ENCODE data around the gene FAP. TPM values are rescaled to one million over a fixed set of nuclear protein-coding genes. Genes with fewer than 3 reads are reported as not detected.
A peak's percentile ranks its signal among the peaks of the same experiment; 100 is the strongest.

Gene FAP, protein sequence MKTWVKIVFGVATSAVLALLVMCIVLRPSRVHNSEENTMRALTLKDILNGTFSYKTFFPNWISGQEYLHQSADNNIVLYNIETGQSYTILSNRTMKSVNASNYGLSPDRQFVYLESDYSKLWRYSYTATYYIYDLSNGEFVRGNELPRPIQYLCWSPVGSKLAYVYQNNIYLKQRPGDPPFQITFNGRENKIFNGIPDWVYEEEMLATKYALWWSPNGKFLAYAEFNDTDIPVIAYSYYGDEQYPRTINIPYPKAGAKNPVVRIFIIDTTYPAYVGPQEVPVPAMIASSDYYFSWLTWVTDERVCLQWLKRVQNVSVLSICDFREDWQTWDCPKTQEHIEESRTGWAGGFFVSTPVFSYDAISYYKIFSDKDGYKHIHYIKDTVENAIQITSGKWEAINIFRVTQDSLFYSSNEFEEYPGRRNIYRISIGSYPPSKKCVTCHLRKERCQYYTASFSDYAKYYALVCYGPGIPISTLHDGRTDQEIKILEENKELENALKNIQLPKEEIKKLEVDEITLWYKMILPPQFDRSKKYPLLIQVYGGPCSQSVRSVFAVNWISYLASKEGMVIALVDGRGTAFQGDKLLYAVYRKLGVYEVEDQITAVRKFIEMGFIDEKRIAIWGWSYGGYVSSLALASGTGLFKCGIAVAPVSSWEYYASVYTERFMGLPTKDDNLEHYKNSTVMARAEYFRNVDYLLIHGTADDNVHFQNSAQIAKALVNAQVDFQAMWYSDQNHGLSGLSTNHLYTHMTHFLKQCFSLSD
- total RNA-seq (2012; rRNA removed): 71.0 and 93.9 TPM in 2 replicates
- 74.1 and 95.0 TPM in 2 replicates for polyA plus RNA-seq (2012; rRNA removed)
- polyA plus RNA-seq (2012; cell fraction: cytosol; rRNA removed): 17.0 and 24.2 TPM in 2 replicates
- 33.6 and 384 TPM in 2 replicates for polyA plus RNA-seq (2012; cell fraction: nucleus; rRNA removed; ENCODE audit: low replicate concordance)
- Bru-seq, nascent RNA: percentile 91 among the genes with signal in this experiment
- percentile 66 among the genes with signal in this experiment for BruChase-seq, experiment 1, labeled RNA remaining after a 6-hour chase
- BruChase-seq, experiment 2, labeled RNA remaining after a 2-hour chase: percentile 76 among the genes with signal in this experiment
- long read RNA-seq, transcript FAP-201 (26 exons, 2,780 nt): major isoform, 68 of 98 reads
- long read RNA-seq, partial matches to known transcripts: 9 of 98 reads
- long read RNA-seq, other reads (novel, unspliced or antisense): 20 of 98 reads

DNA sequence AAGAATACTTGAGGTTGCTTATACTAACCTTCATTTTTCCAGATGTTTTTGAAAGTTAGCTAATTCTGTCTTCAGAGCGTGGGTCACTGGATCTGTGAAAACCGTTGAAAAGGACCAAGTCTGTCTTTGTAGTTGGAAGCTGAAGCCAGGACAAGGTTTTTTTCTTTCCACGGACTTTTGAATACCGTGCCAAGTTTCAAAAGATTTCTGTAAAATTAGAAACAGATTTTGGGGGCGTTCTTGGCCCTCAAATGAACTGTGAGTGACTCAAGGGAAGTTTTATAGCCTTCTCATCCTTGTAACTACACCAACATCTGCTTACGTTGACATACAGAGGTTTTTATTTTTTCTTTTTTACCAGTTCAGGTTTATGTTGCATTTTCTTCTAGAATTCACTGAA lies at the start of gene FAP:
FAP (minus strand) TSS at position 152 of the 400 bp plus-strand sequence; CDS start at position 34, 118 bp downstream.
- peak within 1 kb of the TSS; percentile 96 for H2BK120ac ChIP-seq (ENCODE audit: low read depth, low read length)
- H3K36me3 ChIP-seq (ENCODE audit: control insufficient read depth, insufficient read depth, low read length): peaks cover 6% of the 10 kb centered on the region
- TF ChIP-seq NFE2L2 (IDR thresholded peaks at IDR 0.05; ENCODE audit: low read depth, low read length) (peak; percentile 63), FOS (IDR thresholded peaks at IDR 0.05; ENCODE audit: low read depth, low read length) (0 out of 2 replicates have a peak, but pooled peaks have one; percentile 57), RAD21 (IDR thresholded peaks at IDR 0.05; ENCODE audit: low read length) (no peak), BHLHE40 (IDR thresholded peaks at IDR 0.05; ENCODE audit: low read depth, low read length) (no peak), MAFK (IDR thresholded peaks at IDR 0.05; ENCODE audit: low read depth, low read length) (peak; percentile 27; the same call in 1 of the 2 replicates), CHD1 (IDR thresholded peaks at IDR 0.05; ENCODE audit: low read depth, low read length) (no peak), CEBPB (IDR thresholded peaks at IDR 0.05; ENCODE audit: low read depth, low read length) (0 out of 2 replicates have a peak, but pooled peaks have one; percentile 3)
- peak within 1 kb of the TSS; percentile 91 for H4K91ac ChIP-seq (ENCODE audit: insufficient read depth, low read depth, low read length)
- H3K9me1 ChIP-seq (ENCODE audit: insufficient read depth, low read length): peaks cover 11% of the 10 kb centered on the region
- H2BK20ac ChIP-seq (ENCODE audit: low read depth, low read length): peak within 1 kb of the TSS; percentile 89
- peak within 1 kb of the TSS; percentile 86 for H3K14ac ChIP-seq (replicated peaks; ENCODE audit: low read depth, low read length)
- H3K4me3 ChIP-seq (ENCODE audit: insufficient read depth, low read depth, low read length): peak within 1 kb of the TSS; percentile 72
- H3K18ac ChIP-seq (ENCODE audit: low read depth, low read length): peak within 1 kb of the TSS; percentile 97
- no CpG with 5 or more reads among the region's 6 CpGs for WGBS, 2 experiments (ENCODE audit: extremely low coverage in 2 of 2, insufficient read length in 1 of 2)
- DNase-seq: peak; percentile 95
- H3K23ac ChIP-seq (ENCODE audit: low read depth, low read length): peak within 1 kb of the TSS; percentile 92
- H3K27ac ChIP-seq (ENCODE audit: insufficient read depth, low read length): peak within 1 kb of the TSS; percentile 98
- CTCF ChIA-PET: interaction anchor here (1.8 to 3.4 kb wide), 2 partner anchors 23 to 55 kb away, joined by 8 to 9 read pairs; no protein-coding TSS in a partner anchor
- peak within 1 kb of the TSS; percentile 35; the same call in 1 of the 2 replicates for H2AK5ac ChIP-seq (ENCODE audit: low read depth, low read length)
- H3K27me3 ChIP-seq (ENCODE audit: control insufficient read depth, insufficient read depth, low read length): no peaks in the 10 kb centered on the region
- no TSS peak for BruUV-seq (replicated peaks)
- no peaks in the 10 kb centered on the region for H3K9me3 ChIP-seq (ENCODE audit: control insufficient read depth, insufficient read depth, low read length)
- peak within 1 kb of the TSS; percentile 45 to 94 for H4K8ac ChIP-seq (ENCODE audit: low read depth in 2 of 2, low read length in 2 of 2)
- H3K4me1 ChIP-seq (ENCODE audit: control insufficient read depth, insufficient read depth, low read length): peaks cover 16% of the 10 kb centered on the region
- no peak within 1 kb of the TSS for H2AFZ ChIP-seq (replicated peaks; ENCODE audit: low read length, poor library complexity)
- peak within 1 kb of the TSS; percentile 91 for H3K4me2 ChIP-seq (ENCODE audit: low read depth, low read length)
- in situ Hi-C loops (cut with MboI; ENCODE audit: low sequenced_read_pairs) (no loop called here), intact Hi-C loops (cut with micrococcal nuclease) (loop anchor here (5.0 kb wide), 2 partner anchors 46 to 171 kb away; partner anchors contain the start of gene DPP4), dilution Hi-C loops (cut with HindIII; ENCODE audit: low sequenced_read_pairs, unreplicated experiment) (no loop called here)
- peak within 1 kb of the TSS; percentile 96 for H4K5ac ChIP-seq (ENCODE audit: low read depth, low read length)
- no peak within 1 kb of the TSS for H2AK9ac ChIP-seq (replicated peaks; ENCODE audit: low read depth, low read length, poor library complexity)
- peak within 1 kb of the TSS; percentile 79; the same call in 2 of the 3 replicates for H2BK15ac ChIP-seq (ENCODE audit: low read depth, low read length)
- peak within 1 kb of the TSS; percentile 88 for H3K56ac ChIP-seq (ENCODE audit: extremely low read depth, insufficient read depth, low read length)
- H3K9ac ChIP-seq (ENCODE audit: low read depth, low read length): peak within 1 kb of the TSS; percentile 97
- no peaks in the 10 kb centered on the region for H4K20me1 ChIP-seq (ENCODE audit: insufficient read depth, low read length)
- ATAC-seq (ENCODE audit: low read depth): peak; percentile 18
- H3K79me1 ChIP-seq (ENCODE audit: low read depth in 1 of 2, low read length in 2 of 2): peaks cover 14 to 19% of the 10 kb centered on the region in 2 experiments
- H3K4ac ChIP-seq (ENCODE audit: low read depth, low read length): peak within 1 kb of the TSS; percentile 83
- H2BK5ac ChIP-seq (ENCODE audit: low read depth, low read length, poor library complexity, severe bottlenecking): peak within 1 kb of the TSS; percentile 97
- POLR2A ChIA-PET (ENCODE audit: unreplicated experiment): no interaction called here

Data from IMR-90 (cell line).